Astrocyte of the spinal cord (primary cell): ENCODE measurements around the gene KANTR.

Experiments used
- DNase-seq: peaks from one replicate; pipeline ENCODE4 v3.0.0; 2011; ENCODE audit warnings: low read depth, low spot score
- H3K4me3 ChIP-seq: 2 replicates; pipeline ENCODE4 v1.5.1; 2011; ENCODE audit warnings: low read depth, mild to moderate bottlenecking, low read length, moderate library complexity
- CTCF ChIP-seq: IDR thresholded peaks from 2 replicates; pipeline ENCODE4 v1.5.1; 2012; ENCODE audit warnings: low read depth, mild to moderate bottlenecking, low read length, inconsistent platforms
- in situ Hi-C: cut with HindIII; loops from 2 replicates; pipeline ENCODE4 v1.10.0; 2017; ENCODE audit warnings: low sequenced_read_pairs

Gene KANTR

GRCh38 chrX:53055244-53055849 is 38.6 kb upstream of the KANTR start:
- TF ChIP-seq CTCF, result no peak
- no peak overlapping the region for H3K4me3 ChIP-seq
- DNase-seq, result no peak
- in situ Hi-C loops, result no loop called here

- TF ChIP-seq CTCF, result no peak
- in situ Hi-C loops, result no loop called here
- DNase-seq, result no peak
- H3K4me3 ChIP-seq, result no peak overlapping the region
These were observed 37.6 kb upstream of the KANTR start for GRCh38 chrX:53056292-53056691.

GRCh38 chrX:53065104-53065503 is 28.8 kb upstream of the KANTR start:
- DNase-seq, result no peak
- no peak for TF ChIP-seq CTCF
- in situ Hi-C loops, result no loop called here
- no peak overlapping the region for H3K4me3 ChIP-seq

- no peak for DNase-seq
- H3K4me3 ChIP-seq, result no peak overlapping the region
- no peak for TF ChIP-seq CTCF
- in situ Hi-C loops, result no loop called here
These were observed 22.9 kb upstream of the KANTR start for GRCh38 chrX:53071064-53071463.

GRCh38 chrX:53071604-53072417 is 22.1 kb upstream of the KANTR start:
- peak; percentile 52 for DNase-seq

More at GRCh38 chrX:53071604-53072417, 22.1 kb upstream of the KANTR start:
- H3K4me3 ChIP-seq, result peak overlapping the region; percentile 14
- peak; percentile 57 for TF ChIP-seq CTCF
- in situ Hi-C loops, result no loop called here
